ENCODE results near the gene ACACA.

GRCh38 chr17:37144075-37144701 is 262.4 kb downstream of the ACACA start:
- TF ChIP-seq EZH2 (IDR thresholded peaks at IDR 0.05; ENCODE audit: low read length, missing control alignments) (no peak), CTCF (conservative IDR thresholded peaks at IDR 0.05 in 1 of 2, IDR thresholded peaks at IDR 0.05 in 1 of 2; ENCODE audit: low read depth in 1 of 2, low read length in 2 of 2) (no peak)

Data from fibroblast of lung (primary cell).